HG03469 (cell line): ENCODE measurements around the gene AARSD1.
"Not testable (repeated sequence)": the region's sequence is repeated elsewhere in the genome, so short reads cannot be mapped to it uniquely, and the experiment has no call there.

Experiments used
- ATAC-seq: cut with Tn5 transposase; IDR thresholded peaks from one replicate; pipeline ENCODE4 v1.9.1; 2021; ENCODE audit warnings: mild to moderate bottlenecking, moderate library complexity, moderate number of reproducible peaks; ENCODE audit not compliant: unreplicated experiment

AARSD1 gene, protein sequence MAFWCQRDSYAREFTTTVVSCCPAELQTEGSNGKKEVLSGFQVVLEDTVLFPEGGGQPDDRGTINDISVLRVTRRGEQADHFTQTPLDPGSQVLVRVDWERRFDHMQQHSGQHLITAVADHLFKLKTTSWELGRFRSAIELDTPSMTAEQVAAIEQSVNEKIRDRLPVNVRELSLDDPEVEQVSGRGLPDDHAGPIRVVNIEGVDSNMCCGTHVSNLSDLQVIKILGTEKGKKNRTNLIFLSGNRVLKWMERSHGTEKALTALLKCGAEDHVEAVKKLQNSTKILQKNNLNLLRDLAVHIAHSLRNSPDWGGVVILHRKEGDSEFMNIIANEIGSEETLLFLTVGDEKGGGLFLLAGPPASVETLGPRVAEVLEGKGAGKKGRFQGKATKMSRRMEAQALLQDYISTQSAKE

DNA sequence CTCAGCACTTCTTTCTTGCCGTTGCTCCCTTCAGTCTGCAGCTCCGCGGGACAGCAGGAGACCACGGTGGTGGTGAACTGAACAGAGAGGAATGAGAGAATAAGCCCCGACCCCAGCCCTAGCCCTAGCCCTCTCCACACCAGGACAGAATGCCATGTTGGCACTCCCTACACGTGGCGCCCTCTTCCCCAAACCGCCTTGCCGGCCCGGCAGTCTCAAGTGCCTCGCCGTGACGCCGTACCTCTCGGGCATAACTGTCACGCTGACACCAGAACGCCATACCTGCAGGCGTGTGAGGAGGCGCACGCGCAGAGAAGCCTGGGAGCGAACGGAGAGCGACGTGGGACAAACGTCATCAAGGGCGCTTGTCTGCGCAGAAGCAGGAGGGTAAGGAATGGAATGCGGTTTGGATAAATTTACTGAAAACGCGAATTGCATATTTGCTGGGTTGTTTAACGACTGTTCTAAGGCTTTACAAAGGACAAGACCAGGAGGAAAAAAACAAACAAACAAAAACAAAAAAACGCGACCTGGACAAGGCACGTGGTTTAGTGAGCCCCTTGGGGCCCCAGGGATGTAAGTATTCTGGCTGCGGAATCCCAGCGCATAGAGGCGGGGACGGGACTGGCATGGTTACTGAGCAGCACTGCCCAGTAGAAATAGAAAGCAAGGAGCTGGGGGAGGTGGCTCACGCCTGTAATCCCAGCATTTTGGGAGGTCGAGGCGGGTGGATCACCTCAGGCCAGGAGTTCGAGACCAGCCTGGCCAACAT, at the start of gene AARSD1:
TSS of gene AARSD1 (minus strand) at position 294 of the 772 bp plus-strand sequence. CDS start at position 280, 14 bp downstream.
- peak; percentile 81 for ATAC-seq

DNA sequence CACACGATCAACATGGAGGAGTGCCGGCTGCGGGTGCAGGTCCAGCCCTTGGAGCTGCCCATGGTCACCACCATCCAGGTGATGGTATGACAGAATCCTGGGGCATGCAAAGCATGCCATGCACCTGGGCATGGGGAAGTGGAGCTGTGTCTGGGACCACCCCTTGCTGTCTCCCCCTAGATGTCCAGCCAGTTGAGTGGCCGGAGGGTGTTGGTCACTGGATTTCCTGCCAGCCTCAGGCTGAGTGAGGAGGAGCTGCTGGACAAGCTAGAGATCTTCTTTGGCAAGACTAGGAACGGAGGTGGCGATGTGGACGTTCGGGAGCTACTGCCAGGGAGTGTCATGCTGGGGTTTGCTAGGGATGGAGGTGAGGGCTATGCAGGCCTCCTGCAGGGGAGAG, 49.0 kb upstream of the AARSD1 start:
- ATAC-seq: no peak

GRCh38 chr17:43011728-43012472, 47.6 kb upstream of the AARSD1 start:
- no peak for ATAC-seq

GRCh38 chr17:43010667-43011308, 46.5 kb upstream of the AARSD1 start:
- ATAC-seq: no peak

DNA sequence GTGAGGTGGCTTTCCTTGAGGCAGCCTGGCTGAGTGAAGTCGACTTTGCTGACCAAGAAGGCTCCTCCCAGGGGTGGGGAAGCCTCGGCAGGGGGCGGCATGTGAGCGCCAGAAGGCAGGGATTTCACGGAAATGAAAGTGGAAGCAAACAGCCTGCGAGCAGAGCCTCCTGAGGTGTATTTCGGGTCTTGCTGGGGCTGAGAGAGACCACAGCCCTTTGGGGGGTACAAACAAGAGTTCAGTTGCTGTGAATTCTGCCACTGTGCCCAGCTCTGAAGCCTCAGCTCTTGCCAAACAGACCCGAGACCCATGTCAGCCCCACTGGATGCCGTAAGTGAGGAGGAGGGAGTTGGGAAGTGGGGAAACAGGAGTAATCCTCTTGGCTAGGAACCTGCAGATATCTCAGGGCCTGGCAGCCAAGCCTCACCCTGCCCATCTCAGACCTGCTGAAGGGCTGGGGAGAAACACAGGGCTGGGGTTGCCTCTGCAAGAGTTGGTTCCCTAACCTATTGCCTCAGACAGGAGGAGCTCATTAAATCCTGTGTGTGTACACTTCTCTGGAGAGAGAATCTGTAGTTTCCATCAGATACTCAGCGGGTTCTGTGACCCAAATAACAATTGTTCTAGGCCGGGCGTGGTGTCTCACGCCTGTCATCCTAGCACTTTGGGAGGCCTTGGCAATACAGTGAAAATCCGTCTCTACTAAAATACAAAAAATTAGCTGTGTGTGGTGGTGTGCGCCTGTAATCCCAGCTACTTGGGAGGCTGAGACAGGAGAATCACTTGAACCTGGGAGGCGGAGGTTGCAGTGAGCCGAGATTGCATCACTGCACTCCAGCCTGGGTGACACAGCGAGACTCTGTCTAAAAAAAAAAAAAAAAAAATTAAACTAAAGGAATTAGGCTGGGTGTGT, 42.6 kb upstream of the AARSD1 start, which contains the start of gene IFI35:
TSS of gene IFI35 (plus strand) at position 146 of the 913 bp plus-strand sequence. CDS start at position 310, 164 bp downstream.
- no peak for ATAC-seq

- ATAC-seq: no peak
Measured at GRCh38 chr17:43003542-43004172, 39.4 kb upstream of the AARSD1 start.

- not testable (repeated sequence) for ATAC-seq
Measured at GRCh38 chr17:43000894-43001293, 36.6 kb upstream of the AARSD1 start.

- ATAC-seq: no peak
Measured at GRCh38 chr17:42999003-42999525, 34.8 kb upstream of the AARSD1 start.

GRCh38 chr17:42997984-42998938, 34.0 kb upstream of the AARSD1 start, which contains the start of gene RPL27:
Gene RPL27 (plus strand): TSS chr17:42998419. CDS start chr17:42998751, 332 bp downstream.
- peak; percentile 78 for ATAC-seq

DNA sequence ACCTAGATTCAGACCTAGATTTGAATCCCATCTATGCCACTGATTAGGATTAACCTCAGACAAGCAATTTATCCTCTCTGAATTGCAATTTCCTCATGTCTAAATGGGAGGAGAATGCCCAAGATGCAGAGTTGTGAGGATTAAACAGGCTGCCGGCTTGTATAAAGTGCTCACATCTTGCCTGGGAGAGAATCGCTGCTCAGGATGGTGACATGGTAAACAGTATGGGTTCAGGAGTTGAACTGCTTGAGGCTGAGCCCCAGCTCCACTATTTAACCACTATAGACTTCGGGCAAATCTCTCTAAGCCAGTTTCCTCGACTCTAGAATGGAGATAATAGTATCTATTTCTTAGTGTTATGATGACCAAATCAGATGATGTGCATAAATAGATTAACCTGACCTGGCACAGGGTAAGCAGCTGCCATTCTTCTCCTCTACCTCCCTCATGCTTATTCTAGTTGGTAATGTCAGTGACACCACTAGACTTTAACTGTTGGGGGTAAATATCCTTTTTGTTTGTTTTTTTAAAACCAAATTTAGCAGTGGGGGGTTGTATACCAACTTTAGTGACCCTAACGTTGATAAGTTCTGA, 33.2 kb upstream of the AARSD1 start:
- ATAC-seq: no peak

DNA sequence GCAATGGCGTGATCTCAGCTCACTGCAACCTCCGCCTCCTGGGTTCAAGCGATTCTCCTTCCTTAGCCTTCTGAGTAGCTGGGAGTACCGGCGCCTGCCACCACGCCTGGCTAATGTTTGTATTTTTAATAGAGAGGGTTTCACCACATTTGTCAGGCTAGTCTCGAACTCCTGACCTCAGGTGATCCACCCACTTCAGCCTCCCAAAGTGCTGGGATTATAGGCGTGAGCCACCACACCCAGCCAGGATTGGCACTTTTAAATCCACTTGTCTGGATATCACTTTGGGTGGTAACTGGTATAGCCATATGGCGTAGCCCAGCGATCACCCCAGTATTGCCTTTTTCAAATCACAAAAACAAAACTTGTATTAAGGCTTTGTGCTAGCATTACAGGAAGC, 29.7 kb upstream of the AARSD1 start:
- ATAC-seq: not testable (repeated sequence)

DNA sequence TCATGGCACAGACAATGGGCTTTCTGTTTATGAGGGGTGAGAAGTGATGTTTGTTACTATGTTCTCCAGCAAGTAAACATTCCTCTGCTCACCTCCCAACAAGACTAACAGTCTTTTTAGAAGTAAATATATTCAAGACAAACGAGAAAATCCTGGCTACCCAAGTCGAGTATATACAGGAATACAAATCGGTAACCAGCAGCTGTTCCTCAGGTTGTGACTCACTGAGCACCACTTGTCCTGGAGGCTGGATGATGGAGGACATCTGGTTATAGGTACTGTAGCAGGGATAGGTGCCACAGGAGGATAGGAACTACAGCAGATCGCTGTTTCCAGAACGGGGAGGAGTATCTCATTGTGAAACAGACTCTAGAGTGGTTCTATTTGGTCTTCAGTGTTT, 28.6 kb upstream of the AARSD1 start:
- ATAC-seq: no peak

DNA sequence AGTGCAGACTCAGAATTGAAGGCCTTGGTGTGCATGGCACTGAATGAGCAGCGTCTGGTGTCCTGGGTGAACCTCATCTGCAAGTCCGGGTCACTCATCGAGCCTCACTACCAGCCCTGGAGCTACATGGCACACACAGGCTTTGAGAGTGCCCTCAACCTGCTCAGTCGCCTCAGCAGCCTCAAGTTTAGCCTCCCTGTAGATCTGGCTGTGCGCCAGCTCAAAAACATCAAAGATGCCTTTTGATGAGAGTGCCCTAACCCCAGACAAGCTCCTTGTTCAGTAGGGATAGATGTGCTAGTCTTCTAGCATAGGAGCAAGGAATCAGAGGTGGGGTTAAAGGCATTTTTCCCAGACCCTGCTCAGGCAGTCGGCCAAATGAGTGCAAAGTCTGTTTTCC, 27.2 kb upstream of the AARSD1 start:
- ATAC-seq: no peak

DNA sequence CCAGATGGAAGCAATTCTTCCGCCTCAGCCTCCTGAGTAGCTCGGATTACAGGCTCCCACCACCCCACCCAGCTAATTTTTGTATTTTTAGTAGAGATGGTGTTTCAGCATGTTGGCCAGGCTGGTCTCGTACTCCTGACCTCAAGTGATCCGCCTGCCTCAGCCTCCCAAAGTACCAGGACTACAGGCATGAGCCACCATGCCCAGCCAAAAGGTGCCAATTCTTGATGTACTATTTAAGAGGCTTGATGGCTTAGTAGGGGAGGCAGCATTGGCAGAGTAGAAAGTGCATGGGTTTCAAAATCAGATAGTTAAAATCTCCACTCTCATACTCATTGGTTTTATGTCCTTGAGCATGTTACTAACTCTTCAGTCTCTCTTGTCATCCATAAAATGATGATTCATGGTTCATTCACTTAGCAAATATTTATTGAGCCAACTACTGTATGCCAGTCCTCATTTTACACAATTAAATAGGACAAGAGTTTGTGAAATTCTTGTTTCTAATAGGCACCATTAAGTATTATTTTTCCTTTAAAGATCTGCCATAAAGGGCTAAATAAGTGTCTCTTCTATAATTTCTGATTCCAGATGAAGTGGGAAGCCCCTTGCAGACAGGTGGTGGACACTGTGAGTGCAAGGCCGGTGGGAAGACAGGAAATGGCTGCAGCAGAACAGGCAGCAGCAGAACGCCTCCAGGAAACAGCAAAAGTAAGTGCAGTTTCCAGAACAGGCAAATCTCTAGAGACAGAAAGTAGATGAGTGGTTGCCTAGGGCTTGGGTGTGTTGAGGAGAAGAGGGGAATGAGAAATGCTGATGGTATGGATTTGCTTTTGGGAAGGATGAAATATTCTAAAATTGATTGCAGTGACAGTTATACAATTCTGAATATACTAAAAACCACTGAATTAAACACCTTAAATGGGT, 25.7 kb upstream of the AARSD1 start:
- ATAC-seq: no peak

GRCh38 chr17:42989141-42989540, 24.9 kb upstream of the AARSD1 start:
- no peak for ATAC-seq

DNA sequence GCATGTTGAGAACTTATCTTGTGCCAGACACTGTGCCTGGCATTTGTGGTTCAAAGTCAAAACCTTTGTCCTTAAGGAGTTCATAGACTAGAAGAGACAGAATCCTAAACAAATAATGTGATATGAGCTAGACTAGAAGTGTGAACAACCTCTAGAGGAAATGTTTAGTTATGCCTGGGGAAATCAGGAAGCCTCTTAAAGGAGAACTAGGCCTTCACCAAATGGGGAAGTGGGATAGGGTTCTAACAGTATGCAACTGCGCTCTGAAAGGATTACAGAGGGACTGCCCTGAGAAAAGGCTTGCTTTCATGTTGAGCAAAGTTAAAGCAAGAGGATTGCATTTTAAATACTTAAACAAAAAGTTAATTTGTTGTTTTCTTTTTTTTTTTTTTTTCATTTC, 21.0 kb upstream of the AARSD1 start:
- no peak for ATAC-seq
